Thyroid gland (tissue), 4 donors: ENCODE measurements around the gene TRPT1.

Source experiments
- CTCF ChIP-seq, 6 experiments: fragments of 200-600 bp in 3 of 6; fragments of 450-650 bp in 3 of 6; sonication (generic) in 3 of 6; IDR thresholded peaks; one replicate each; pipeline ENCODE4 v1.5.1; 2016 to 2019; ENCODE audit warnings: antibody characterized with exemption in 6 of 6, mild to moderate bottlenecking in 2 of 6, inconsistent platforms in 1 of 6, moderate library complexity in 1 of 6
- POLR2A ChIP-seq, 2 donors: fragments of 450-650 bp; IDR thresholded peaks; one replicate each; pipeline ENCODE4 v1.6.1; 2017; ENCODE audit warnings: antibody characterized with exemption in 2 of 2, mild to moderate bottlenecking in 2 of 2, moderate library complexity in 1 of 2

- TF ChIP-seq CTCF (IDR thresholded peaks at IDR 0.05) (no peak), POLR2A (IDR thresholded peaks at IDR 0.05) (peak in 1 of 2 donors; percentile 7)
Measured at GRCh38 chr11:64241491-64242374, 15.7 kb upstream of the TRPT1 start.
